ENCODE data around the gene PYY. TPM values are rescaled to one million over a fixed set of nuclear protein-coding genes. Genes with fewer than 3 reads are reported as not detected.
"Not testable (repeated sequence)": the region's sequence is repeated elsewhere in the genome, so short reads cannot be mapped to it uniquely, and the experiment has no call there.

PYY gene
- total RNA-seq, 2 experiments from 2014 or later = not detected

DNA sequence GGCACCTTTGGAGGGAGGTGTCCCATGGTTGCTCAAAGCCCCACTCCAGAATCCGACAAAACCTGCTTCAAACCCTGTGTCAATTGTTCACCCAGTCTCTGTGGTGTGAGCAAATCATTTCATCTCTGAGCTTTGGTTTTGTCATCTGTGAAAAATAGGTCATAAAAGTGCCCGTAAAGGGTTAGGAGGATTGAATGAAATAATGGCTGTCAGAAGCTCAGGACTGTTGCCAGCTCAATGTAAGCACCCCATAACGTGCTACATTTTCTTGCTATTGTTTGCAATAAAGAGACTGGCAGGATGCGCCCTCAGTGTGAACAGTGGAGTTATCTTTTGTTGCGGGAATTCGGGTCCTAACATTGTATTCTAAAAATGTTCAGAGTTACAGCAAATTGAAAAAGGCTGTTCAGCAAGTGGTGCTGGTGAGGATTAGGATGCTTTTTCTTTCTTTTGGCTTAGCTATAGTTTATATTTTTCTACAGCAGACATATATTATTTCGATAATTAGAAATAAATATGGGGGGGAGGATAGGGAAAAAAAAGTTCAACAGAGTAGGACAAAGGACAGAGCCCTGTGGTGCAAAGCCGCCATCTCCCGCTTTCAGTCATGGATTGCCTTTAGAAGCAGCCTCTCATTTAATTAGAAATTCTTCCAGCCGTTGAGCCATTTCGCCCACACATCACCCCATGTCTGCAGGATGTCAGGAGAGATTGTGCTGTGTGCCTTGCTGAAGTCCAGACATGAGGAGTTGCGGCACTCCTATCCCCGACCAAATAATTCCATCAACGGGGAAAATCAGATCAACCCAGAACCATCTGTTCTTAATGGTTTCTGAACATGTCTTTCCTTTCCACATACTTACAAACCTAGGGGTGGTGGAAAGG lies 20.9 kb upstream of the PYY start:
- no peaks in the 10 kb centered on the region for H3K9me3 ChIP-seq (ENCODE audit: low read length)
- intact Hi-C loops (cut with micrococcal nuclease; ENCODE audit: unreplicated experiment) = no loop called here
- no peaks in the 10 kb centered on the region for H3K9me2 ChIP-seq (ENCODE audit: insufficient read depth, low read length)
- H3K79me2 ChIP-seq (ENCODE audit: insufficient read depth, low read depth, low read length) = no peaks in the 10 kb centered on the region
- ChIA-PET CTCF (ENCODE audit: unreplicated experiment) (no interaction called here), POLR2A (no interaction called here)
- no peaks in the 10 kb centered on the region for H4K20me1 ChIP-seq (ENCODE audit: insufficient read depth, low read length)
- H2AFZ ChIP-seq (ENCODE audit: low read length) = no peak overlapping the region
- no peak overlapping the region for H3K27ac ChIP-seq (ENCODE audit: low read depth, low read length, poor library complexity, severe bottlenecking)
- H3K4me1 ChIP-seq (ENCODE audit: insufficient read depth, low read length, poor library complexity, severe bottlenecking) = no peaks in the 10 kb centered on the region
- TF ChIP-seq, protein P1, sequence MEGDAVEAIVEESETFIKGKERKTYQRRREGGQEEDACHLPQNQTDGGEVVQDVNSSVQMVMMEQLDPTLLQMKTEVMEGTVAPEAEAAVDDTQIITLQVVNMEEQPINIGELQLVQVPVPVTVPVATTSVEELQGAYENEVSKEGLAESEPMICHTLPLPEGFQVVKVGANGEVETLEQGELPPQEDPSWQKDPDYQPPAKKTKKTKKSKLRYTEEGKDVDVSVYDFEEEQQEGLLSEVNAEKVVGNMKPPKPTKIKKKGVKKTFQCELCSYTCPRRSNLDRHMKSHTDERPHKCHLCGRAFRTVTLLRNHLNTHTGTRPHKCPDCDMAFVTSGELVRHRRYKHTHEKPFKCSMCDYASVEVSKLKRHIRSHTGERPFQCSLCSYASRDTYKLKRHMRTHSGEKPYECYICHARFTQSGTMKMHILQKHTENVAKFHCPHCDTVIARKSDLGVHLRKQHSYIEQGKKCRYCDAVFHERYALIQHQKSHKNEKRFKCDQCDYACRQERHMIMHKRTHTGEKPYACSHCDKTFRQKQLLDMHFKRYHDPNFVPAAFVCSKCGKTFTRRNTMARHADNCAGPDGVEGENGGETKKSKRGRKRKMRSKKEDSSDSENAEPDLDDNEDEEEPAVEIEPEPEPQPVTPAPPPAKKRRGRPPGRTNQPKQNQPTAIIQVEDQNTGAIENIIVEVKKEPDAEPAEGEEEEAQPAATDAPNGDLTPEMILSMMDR (conservative IDR thresholded peaks at IDR 0.05; ENCODE audit: low read length) = no peak
- no peak for TF ChIP-seq EZH2phosphoT487 (IDR thresholded peaks at IDR 0.05; ENCODE audit: borderline replicate concordance, low read depth, low read length)
- DNase-seq (ENCODE audit: low spot score) = no peak
- no peak overlapping the region for H3K4me3 ChIP-seq (ENCODE audit: low read depth, low read length, poor library complexity, severe bottlenecking)
- BruUV-seq (replicated peaks) = no TSS peak
- H3K36me3 ChIP-seq (ENCODE audit: insufficient read depth, low read length) = no peaks in the 10 kb centered on the region
- no peak overlapping the region for H3K4me2 ChIP-seq (ENCODE audit: low read length)

- H3K36me3 ChIP-seq (ENCODE audit: insufficient read depth, low read length); H3K4me1 ChIP-seq (ENCODE audit: insufficient read depth, low read length, poor library complexity, severe bottlenecking); CTCF ChIA-PET (ENCODE audit: unreplicated experiment); intact Hi-C loops (cut with micrococcal nuclease; ENCODE audit: unreplicated experiment); H3K9me3 ChIP-seq (ENCODE audit: low read length); H4K20me1 ChIP-seq (ENCODE audit: insufficient read depth, low read length); H3K4me3 ChIP-seq (ENCODE audit: low read depth, low read length, poor library complexity, severe bottlenecking); H3K9me2 ChIP-seq (ENCODE audit: insufficient read depth, low read length); BruUV-seq (replicated peaks); H3K4me2 ChIP-seq (ENCODE audit: low read length); DNase-seq (ENCODE audit: low spot score); H3K27ac ChIP-seq (ENCODE audit: low read depth, low read length, poor library complexity, severe bottlenecking); H2AFZ ChIP-seq (ENCODE audit: low read length); H3K79me2 ChIP-seq (ENCODE audit: insufficient read depth, low read depth, low read length): not testable (repeated sequence)
- POLR2A ChIA-PET = interaction anchor here (0.6 kb wide), 1 partner anchor 53 kb away, joined by 3 read pairs; no protein-coding TSS in a partner anchor
Measured at GRCh38 chr17:43972444-43973212, 18.9 kb upstream of the PYY start.

- H3K79me2 ChIP-seq (ENCODE audit: insufficient read depth, low read depth, low read length); DNase-seq (ENCODE audit: low spot score); H3K4me2 ChIP-seq (ENCODE audit: low read length); H4K20me1 ChIP-seq (ENCODE audit: insufficient read depth, low read length); BruUV-seq (replicated peaks); intact Hi-C loops (cut with micrococcal nuclease; ENCODE audit: unreplicated experiment); H2AFZ ChIP-seq (ENCODE audit: low read length); POLR2A ChIA-PET; H3K9me3 ChIP-seq (ENCODE audit: low read length); H3K27ac ChIP-seq (ENCODE audit: low read depth, low read length, poor library complexity, severe bottlenecking); H3K9me2 ChIP-seq (ENCODE audit: insufficient read depth, low read length); H3K4me1 ChIP-seq (ENCODE audit: insufficient read depth, low read length, poor library complexity, severe bottlenecking); CTCF ChIA-PET (ENCODE audit: unreplicated experiment); H3K4me3 ChIP-seq (ENCODE audit: low read depth, low read length, poor library complexity, severe bottlenecking); H3K36me3 ChIP-seq (ENCODE audit: insufficient read depth, low read length): not testable (repeated sequence)
Measured at GRCh38 chr17:43971436-43971835, 17.7 kb upstream of the PYY start.
